Stimulated activated CD4-positive, alpha-beta T cell treated with anti-CD3 and anti-CD28 coated beads, TNF-alpha, amount 100 ng/mL, for 4 hours (primary cell): ENCODE measurements around the gene COMP.

Experiments
- DNase-seq, 3 experiments: peaks; one replicate each; pipeline ENCODE4 v3.0.0-alpha.2; 2020; ENCODE audit warnings: low read depth in 3 of 3

Gene COMP

GRCh38 chr19:18768997-18769891 is 21.9 kb downstream of the COMP start:
- no peak for DNase-seq

- no peak for DNase-seq
Measured at GRCh38 chr19:18768046-18768771, 22.9 kb downstream of the COMP start.

GRCh38 chr19:18765224-18765623 is 25.9 kb downstream of the COMP start:
- DNase-seq = no peak

- no peak for DNase-seq
Measured at GRCh38 chr19:18764591-18765051, 26.5 kb downstream of the COMP start.

- DNase-seq = no peak
Measured at GRCh38 chr19:18763674-18764590, 27.2 kb downstream of the COMP start.

GRCh38 chr19:18762125-18763023 is 28.7 kb downstream of the COMP start:
- no peak for DNase-seq

GRCh38 chr19:18761531-18762110 is 29.5 kb downstream of the COMP start:
- DNase-seq = no peak

GRCh38 chr19:18760440-18761383 is 30.4 kb downstream of the COMP start:
- DNase-seq = no peak

GRCh38 chr19:18759995-18760426 is 31.1 kb downstream of the COMP start:
- DNase-seq = no peak

GRCh38 chr19:18759304-18759994 is 31.7 kb downstream of the COMP start:
- DNase-seq = no peak

GRCh38 chr19:18756896-18757295 is 34.2 kb downstream of the COMP start:
- no peak for DNase-seq

- no peak for DNase-seq
Measured at GRCh38 chr19:18754501-18754900, 36.6 kb downstream of the COMP start.

- DNase-seq = no peak
Measured at GRCh38 chr19:18751571-18751970, 39.5 kb downstream of the COMP start.

- no peak for DNase-seq
Measured at GRCh38 chr19:18750295-18750970, 40.7 kb downstream of the COMP start.

- no peak for DNase-seq
Measured at GRCh38 chr19:18749362-18750231, 41.5 kb downstream of the COMP start.

GRCh38 chr19:18746401-18747325 is 44.4 kb downstream of the COMP start:
- DNase-seq = no peak
